ENCODE data around the gene FBXW2. TPM values are rescaled to one million over a fixed set of nuclear protein-coding genes. Genes with fewer than 3 reads are reported as not detected.

Gene FBXW2
- total and polyA plus RNA-seq, 8 donors, result 47.9 to 93.4 (median 50.9) TPM

GRCh38 chr9:120777229-120777628 is 16.0 kb downstream of the FBXW2 start:
- H3K27me3 ChIP-seq, result no peaks in the 10 kb centered on the region
- intact Hi-C loops (cut with DNase I), result no loop called here
- TF ChIP-seq CTCF (IDR thresholded peaks at IDR 0.05), result no peak
- H3K27ac ChIP-seq, result no peak overlapping the region
- DNase-seq, result no peak
- H3K4me1 ChIP-seq, result peaks cover 0 to 25% of the 10 kb centered on the region in 2 donors
- peaks cover 4 to 78% of the 10 kb centered on the region in 2 donors for H3K36me3 ChIP-seq
- no peak for ATAC-seq
- no peaks in the 10 kb centered on the region for H3K9me3 ChIP-seq
- H3K4me3 ChIP-seq, result no peak overlapping the region

GRCh38 chr9:120776788-120777187 is 16.4 kb downstream of the FBXW2 start:
- no peak overlapping the region for H3K27ac ChIP-seq
- H3K4me1 ChIP-seq, result peaks cover 0 to 25% of the 10 kb centered on the region in 2 donors
- no peak for TF ChIP-seq CTCF (IDR thresholded peaks at IDR 0.05)
- intact Hi-C loops (cut with DNase I), result no loop called here
- no peak overlapping the region for H3K4me3 ChIP-seq
- DNase-seq, result no peak
- no peak for ATAC-seq
- no peaks in the 10 kb centered on the region for H3K9me3 ChIP-seq
- peaks cover 4 to 82% of the 10 kb centered on the region in 2 donors for H3K36me3 ChIP-seq
- H3K27me3 ChIP-seq, result no peaks in the 10 kb centered on the region

- H3K4me1 ChIP-seq, result peaks cover 0 to 25% of the 10 kb centered on the region in 2 donors
- H3K4me3 ChIP-seq, result no peak overlapping the region
- intact Hi-C loops (cut with DNase I), result no loop called here
- H3K27me3 ChIP-seq, result no peaks in the 10 kb centered on the region
- TF ChIP-seq CTCF (IDR thresholded peaks at IDR 0.05), result no peak
- peak; percentile 43 for ATAC-seq
- H3K36me3 ChIP-seq, result peaks cover 4 to 91% of the 10 kb centered on the region in 2 donors
- DNase-seq, result no peak
- H3K27ac ChIP-seq, result no peak overlapping the region
- no peaks in the 10 kb centered on the region for H3K9me3 ChIP-seq
Measured at GRCh38 chr9:120775859-120776258, 17.4 kb downstream of the FBXW2 start.

- ATAC-seq (no peak), DNase-seq (no peak)
- Histone ChIP-seq H3K36me3 (peaks cover 4 to 91% of the 10 kb centered on the region in 2 donors), H3K4me3 (no peak overlapping the region), H3K27me3 (no peaks in the 10 kb centered on the region), H3K4me1 (peaks cover 0 to 26% of the 10 kb centered on the region in 2 donors), H3K9me3 (no peaks in the 10 kb centered on the region), H3K27ac (no peak overlapping the region)
- intact Hi-C loops (cut with DNase I), result no loop called here
- no peak for TF ChIP-seq CTCF (IDR thresholded peaks at IDR 0.05)
Measured at GRCh38 chr9:120774719-120775118, 18.5 kb downstream of the FBXW2 start.

DNA sequence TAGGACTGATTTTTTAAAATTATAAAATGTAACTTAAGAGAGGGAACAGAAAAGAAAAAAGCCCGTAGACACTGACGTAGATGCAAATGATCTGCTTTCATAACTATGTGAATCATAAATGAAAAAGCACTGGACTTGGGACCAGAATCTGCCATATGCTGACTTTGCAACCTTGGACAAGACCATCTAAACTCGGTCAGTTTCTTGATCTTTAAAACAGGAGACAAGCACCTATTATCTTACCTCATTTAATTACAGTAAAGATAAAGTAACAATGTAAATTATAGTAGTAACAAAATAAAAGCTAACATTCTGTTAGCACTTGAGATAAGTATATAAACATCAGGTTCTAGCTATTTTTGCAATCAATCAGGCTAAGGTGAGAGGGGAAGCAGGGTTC is 20.0 kb downstream of the FBXW2 start:
- TF ChIP-seq CTCF (IDR thresholded peaks at IDR 0.05), result no peak
- Histone ChIP-seq H3K9me3 (no peaks in the 10 kb centered on the region), H3K27me3 (no peaks in the 10 kb centered on the region), H3K4me3 (no peak overlapping the region), H3K27ac (no peak overlapping the region), H3K4me1 (peaks cover 0 to 19% of the 10 kb centered on the region in 2 donors), H3K36me3 (peaks cover 4 to 100% of the 10 kb centered on the region in 2 donors)
- ATAC-seq, result no peak
- no peak for DNase-seq
- intact Hi-C loops (cut with DNase I), result no loop called here

Data from left lung (tissue), 10 donors.